Cardiac muscle cell (in vitro differentiated cells and primary cell): ENCODE data around the gene PDK2. TPM values are rescaled to one million over a fixed set of nuclear protein-coding genes. Genes with fewer than 3 reads are reported as not detected.
A peak's percentile ranks its signal among the peaks of the same experiment; 100 is the strongest.

Experiments
- DNase-seq, 2 donors: peaks; one replicate each; pipeline versions ENCODE4 v3.0.0 to v3.0.0-alpha.2; 2010 to 2017; ENCODE audit warnings: low read depth in 1 of 2, low spot score in 1 of 2
- H3K27ac ChIP-seq: fragments of 200-600 bp; sonication (generic); 2 replicates; pipeline ENCODE4 v1.5.1; 2016
- H3K27me3 ChIP-seq: fragments of 200-600 bp; sonication (generic); 2 replicates; pipeline ENCODE4 v1.6.0; 2016; ENCODE audit warnings: control low read depth
- H3K36me3 ChIP-seq: fragments of 200-600 bp; sonication (generic); 2 replicates; pipeline ENCODE4 v1.5.1; 2016; ENCODE audit warnings: control low read depth
- H3K4me1 ChIP-seq: fragments of 200-600 bp; sonication (generic); 2 replicates; pipeline ENCODE4 v1.8.1; 2017; ENCODE audit warnings: low read depth, mild to moderate bottlenecking, mixed run types
- H3K4me3 ChIP-seq: fragments of 200-600 bp; sonication (generic); 2 replicates; pipeline ENCODE4 v1.5.1; 2016; ENCODE audit warnings: mild to moderate bottlenecking
- H3K9me3 ChIP-seq: fragments of 200-600 bp; sonication (generic); 2 replicates; pipeline ENCODE4 v1.5.1; 2017; ENCODE audit warnings: low read depth, mild to moderate bottlenecking, control low read depth
- polyA plus RNA-seq: library from polyadenylated mRNA; unstranded; fragments of >200 nt; fragmentation: Nextera tagmentation; extraction: Ambion mirVana; gene quantifications from 2 replicates; pipeline ENCODE4 v1.2.1, GENCODE V29; 2016
- total RNA-seq: library from RNA; depleted of rRNA; stranded (reverse); fragments of >200 nt; gene quantifications from 2 replicates; pipeline ENCODE4 v1.2.3, GENCODE V29; 2016
- TF ChIP-seq, protein P1 (sequence below): IDR thresholded peaks from 2 replicates; pipeline ENCODE4 v1.5.1; 2012; ENCODE audit warnings: low read depth, mild to moderate bottlenecking, low read length

PDK2 gene
- total and polyA plus RNA-seq, 2 experiments from 2014 or later: 88.5 to 146 TPM

DNA sequence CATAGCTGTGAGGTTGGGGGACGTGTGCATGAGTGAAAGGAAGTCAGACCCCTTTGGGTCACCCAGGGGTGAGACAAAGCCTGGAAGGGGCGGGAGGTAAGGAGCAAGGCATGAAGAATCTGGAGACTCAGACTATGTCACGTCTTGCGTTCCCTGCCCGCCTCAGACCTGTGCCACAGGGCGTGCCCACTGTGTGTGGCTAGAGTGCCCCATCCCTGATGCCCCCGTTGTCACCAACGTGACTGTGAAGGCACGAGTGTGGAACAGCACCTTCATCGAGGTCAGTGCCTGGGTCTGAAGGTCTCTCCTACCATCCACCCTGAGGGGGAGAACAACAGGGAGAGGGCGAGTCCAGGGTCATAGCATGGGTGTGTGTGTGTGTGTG, 15.1 kb upstream of the PDK2 start:
- TF ChIP-seq, protein P1, sequence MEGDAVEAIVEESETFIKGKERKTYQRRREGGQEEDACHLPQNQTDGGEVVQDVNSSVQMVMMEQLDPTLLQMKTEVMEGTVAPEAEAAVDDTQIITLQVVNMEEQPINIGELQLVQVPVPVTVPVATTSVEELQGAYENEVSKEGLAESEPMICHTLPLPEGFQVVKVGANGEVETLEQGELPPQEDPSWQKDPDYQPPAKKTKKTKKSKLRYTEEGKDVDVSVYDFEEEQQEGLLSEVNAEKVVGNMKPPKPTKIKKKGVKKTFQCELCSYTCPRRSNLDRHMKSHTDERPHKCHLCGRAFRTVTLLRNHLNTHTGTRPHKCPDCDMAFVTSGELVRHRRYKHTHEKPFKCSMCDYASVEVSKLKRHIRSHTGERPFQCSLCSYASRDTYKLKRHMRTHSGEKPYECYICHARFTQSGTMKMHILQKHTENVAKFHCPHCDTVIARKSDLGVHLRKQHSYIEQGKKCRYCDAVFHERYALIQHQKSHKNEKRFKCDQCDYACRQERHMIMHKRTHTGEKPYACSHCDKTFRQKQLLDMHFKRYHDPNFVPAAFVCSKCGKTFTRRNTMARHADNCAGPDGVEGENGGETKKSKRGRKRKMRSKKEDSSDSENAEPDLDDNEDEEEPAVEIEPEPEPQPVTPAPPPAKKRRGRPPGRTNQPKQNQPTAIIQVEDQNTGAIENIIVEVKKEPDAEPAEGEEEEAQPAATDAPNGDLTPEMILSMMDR: no peak
- DNase-seq: no peak
- Histone ChIP-seq H3K36me3 (peaks cover 5% of the 10 kb centered on the region), H3K9me3 (no peaks in the 10 kb centered on the region), H3K4me3 (no peak overlapping the region), H3K27me3 (no peaks in the 10 kb centered on the region), H3K4me1 (no peaks in the 10 kb centered on the region), H3K27ac (no peak overlapping the region)

DNA sequence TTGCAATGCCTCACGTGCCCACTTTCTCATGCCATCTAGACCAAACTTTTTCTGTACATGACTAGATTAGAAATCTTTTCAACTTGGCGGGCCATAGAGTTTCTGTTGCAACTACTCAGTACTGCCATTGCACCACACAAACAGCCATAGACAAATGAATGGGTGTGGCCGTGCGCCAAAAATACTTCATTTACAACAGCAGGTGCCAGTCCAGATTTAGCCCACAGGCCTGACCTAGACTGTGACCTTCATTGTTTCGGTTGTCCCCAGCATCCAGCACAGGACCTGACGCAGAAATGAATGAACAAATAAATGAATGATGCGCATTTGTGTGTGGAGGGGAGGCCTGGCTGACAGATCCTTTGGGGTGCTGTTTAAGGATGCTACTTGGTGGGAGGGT, 14.3 kb upstream of the PDK2 start:
- no peak for DNase-seq
- Histone ChIP-seq H3K9me3 (no peaks in the 10 kb centered on the region), H3K4me1 (no peaks in the 10 kb centered on the region), H3K27me3 (no peaks in the 10 kb centered on the region), H3K27ac (no peak overlapping the region), H3K36me3 (peaks cover 5% of the 10 kb centered on the region), H3K4me3 (no peak overlapping the region)
- TF ChIP-seq, protein P1: no peak

DNA sequence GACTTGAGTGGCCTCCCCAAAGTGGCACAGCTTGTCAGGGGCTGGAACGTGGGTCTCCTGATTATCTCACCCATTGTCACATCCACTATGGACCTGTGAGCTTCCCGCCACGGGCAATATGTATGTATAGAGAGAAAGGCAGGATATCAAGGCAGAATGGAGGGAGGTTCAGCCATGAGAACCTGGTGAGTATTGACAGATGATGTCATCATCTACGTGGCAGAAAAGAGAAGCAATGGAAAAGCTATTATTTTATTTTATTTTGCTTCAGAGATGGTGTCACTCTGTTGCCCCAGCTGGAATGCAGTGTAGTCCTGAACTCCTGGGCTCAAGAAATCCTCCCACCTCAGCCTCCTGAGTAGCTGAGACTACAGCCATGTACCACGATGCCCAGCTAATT, 13.4 kb upstream of the PDK2 start:
- TF ChIP-seq, protein P1: no peak
- peaks cover 5% of the 10 kb centered on the region for H3K36me3 ChIP-seq
- DNase-seq: no peak
- H3K27ac ChIP-seq: no peak overlapping the region
- H3K4me3 ChIP-seq: no peak overlapping the region
- no peaks in the 10 kb centered on the region for H3K27me3 ChIP-seq
- no peaks in the 10 kb centered on the region for H3K4me1 ChIP-seq
- no peaks in the 10 kb centered on the region for H3K9me3 ChIP-seq

DNA sequence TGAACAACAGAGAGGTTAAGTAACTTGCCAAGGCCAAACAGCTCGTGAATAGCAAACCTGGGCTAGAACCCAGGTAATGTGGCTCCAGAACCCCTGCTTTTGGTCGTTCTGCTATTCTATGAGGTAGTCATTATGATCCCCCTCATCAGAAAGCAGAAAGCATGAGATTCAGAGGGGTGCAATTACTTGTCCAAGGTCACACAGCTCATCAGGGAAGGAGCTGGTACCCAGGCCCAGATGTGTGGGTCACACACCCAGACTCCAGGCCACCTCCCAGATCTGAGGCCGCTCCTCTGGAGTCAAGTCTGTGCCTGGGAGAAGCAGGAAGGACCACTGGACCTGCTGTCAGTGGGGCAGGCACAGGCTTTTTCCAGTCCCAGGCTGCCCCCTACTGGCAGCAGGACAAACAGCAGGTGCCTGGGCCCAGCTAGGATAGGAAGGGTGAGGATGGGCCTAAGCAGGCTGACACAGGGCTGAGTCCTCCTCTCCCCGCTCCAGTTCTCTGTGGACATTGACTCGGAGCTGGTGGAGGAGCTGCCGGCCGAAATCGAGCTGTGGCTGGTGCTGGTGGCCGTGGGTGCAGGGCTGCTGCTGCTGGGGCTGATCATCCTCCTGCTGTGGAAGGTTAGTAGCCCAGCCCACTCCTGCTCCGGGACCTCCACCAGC, 7.8 kb upstream of the PDK2 start:
- DNase-seq: peak; percentile 68 to 83
- no peaks in the 10 kb centered on the region for H3K36me3 ChIP-seq
- H3K9me3 ChIP-seq: no peaks in the 10 kb centered on the region
- H3K4me1 ChIP-seq: no peaks in the 10 kb centered on the region
- H3K4me3 ChIP-seq: no peak overlapping the region
- no peak overlapping the region for H3K27ac ChIP-seq
- H3K27me3 ChIP-seq: no peaks in the 10 kb centered on the region
- TF ChIP-seq, protein P1: peak; percentile 96

DNA sequence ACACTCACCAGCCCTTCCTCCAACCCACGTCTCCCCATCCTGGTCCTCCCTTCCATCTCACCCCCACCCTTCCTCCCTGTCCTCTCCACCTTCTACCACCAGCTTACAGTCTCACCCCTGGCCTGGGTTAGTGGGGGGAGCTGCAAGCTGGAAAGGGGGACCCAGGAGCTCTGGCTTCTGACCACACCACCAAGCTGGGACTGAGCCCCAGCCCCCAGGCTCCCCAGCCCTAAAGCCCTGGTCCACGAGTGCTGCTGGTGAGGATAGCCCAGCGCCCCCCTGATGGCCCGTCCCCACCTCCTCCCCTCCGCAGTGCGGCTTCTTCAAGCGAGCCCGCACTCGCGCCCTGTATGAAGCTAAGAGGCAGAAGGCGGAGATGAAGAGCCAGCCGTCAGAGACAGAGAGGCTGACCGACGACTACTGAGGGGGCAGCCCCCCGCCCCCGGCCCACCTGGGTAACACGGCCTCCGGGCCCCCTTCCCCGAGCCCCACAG, 7.2 kb upstream of the PDK2 start:
- H3K36me3 ChIP-seq: no peaks in the 10 kb centered on the region

More for the DNA sequence above, 7.2 kb upstream of the PDK2 start:
- TF ChIP-seq, protein P1: no peak
- H3K4me3 ChIP-seq: no peak overlapping the region
- H3K9me3 ChIP-seq: no peaks in the 10 kb centered on the region
- no peak for DNase-seq
- H3K4me1 ChIP-seq: no peaks in the 10 kb centered on the region
- no peaks in the 10 kb centered on the region for H3K27me3 ChIP-seq
- H3K27ac ChIP-seq: no peak overlapping the region
